ENCODE results near the gene WBP1.
"Not testable (repeated sequence)": the region's sequence is repeated elsewhere in the genome, so short reads cannot be mapped to it uniquely, and the experiment has no call there.

WBP1 gene

DNA sequence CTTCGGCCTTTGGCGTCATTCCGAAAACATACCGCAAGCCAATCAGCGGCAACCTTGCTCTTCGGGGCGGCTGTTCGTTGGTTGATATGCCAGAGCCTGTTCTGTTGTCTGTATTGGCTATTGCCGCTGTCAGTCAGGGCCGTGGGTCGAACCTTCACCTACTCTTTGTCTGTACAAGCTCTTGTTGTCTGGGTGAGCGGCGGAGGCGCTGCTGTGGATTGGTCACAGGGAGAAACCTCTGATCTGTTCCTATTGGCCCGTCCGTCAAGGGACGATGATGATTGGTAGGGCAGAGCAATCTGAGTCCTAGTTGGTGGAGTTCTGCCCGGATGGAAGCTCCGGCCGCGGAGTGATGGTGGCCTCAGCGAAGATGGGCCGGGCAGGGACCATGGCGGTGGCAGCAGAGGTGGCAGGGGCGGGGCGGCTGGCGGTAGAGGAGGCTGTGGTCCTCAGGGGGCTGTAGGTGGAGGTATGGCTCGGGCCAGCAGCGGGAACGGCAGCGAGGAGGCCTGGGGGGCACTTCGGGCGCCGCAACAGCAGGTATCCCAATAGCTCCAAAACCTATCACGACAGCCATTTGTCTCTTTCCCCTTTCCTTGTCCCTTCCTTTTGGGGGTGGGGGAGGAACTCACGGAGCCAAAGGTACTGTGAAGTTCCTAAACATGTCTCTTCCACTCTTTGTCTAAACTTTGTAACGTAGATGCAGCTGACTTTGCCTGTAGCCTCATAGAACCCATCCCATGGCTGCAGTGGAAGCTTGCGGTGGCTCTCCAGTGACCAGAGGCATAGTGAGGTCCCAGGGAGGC, at the start of gene WBP1:
Gene WBP1 (plus strand): TSS at position 307 of the 806 bp plus-strand sequence. CDS start 165 bp downstream, at position 472.
- peak; percentile 93 for DNase-seq

DNA sequence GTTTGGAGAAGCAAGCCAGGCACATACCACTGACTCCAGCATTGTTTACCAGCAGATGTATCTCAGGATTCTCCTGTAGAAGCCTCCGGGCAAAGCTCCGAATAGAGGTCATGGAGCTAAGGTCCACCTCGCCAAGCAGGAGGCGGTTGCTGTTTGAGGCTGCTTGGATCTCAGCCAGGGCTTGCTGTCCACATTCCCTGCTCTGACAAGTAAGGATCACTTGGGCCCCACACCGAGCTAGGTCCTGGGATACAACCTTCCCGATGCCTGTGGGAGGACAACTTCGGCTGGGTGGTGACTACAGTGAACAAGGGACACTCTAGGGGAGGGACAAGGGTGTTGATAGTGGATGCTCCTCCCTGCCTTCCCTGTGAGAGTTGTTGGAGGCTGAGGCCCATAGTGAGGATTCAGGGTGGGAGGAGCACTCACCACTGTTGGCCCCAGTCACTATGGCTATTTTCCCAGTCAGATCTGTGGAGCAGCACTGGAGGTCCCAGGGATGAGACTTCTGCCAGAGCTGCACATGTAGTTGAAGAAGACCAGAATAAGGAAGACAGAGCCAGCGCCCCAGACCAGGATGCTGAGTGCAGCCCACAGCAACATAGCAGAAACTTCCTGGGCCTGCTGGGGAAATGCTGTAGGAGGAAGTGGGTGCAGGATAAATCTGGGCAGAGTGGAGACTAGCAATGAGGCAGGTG, 45.1 kb upstream of the WBP1 start:
- DNase-seq: no peak

DNA sequence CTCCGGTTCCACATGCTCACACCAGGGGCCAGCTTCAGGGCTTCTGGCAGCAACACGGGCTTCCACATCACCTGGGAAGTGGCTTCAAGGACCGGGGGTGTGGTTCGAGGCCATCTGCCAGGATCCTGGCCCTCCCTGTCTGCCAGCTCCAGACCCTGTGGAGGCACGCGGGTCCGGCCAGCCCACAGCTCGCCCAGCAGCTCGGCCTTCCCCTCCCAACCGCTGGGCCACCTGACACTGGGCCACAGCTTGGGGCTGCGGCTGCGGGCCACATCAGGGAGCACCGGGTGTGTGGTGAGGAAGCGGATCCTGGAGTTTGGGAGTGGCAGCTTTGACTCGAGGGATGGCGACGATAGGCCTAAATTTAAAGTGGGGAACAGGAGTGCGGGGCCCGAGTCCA, 43.8 kb upstream of the WBP1 start:
- DNase-seq: no peak

DNA sequence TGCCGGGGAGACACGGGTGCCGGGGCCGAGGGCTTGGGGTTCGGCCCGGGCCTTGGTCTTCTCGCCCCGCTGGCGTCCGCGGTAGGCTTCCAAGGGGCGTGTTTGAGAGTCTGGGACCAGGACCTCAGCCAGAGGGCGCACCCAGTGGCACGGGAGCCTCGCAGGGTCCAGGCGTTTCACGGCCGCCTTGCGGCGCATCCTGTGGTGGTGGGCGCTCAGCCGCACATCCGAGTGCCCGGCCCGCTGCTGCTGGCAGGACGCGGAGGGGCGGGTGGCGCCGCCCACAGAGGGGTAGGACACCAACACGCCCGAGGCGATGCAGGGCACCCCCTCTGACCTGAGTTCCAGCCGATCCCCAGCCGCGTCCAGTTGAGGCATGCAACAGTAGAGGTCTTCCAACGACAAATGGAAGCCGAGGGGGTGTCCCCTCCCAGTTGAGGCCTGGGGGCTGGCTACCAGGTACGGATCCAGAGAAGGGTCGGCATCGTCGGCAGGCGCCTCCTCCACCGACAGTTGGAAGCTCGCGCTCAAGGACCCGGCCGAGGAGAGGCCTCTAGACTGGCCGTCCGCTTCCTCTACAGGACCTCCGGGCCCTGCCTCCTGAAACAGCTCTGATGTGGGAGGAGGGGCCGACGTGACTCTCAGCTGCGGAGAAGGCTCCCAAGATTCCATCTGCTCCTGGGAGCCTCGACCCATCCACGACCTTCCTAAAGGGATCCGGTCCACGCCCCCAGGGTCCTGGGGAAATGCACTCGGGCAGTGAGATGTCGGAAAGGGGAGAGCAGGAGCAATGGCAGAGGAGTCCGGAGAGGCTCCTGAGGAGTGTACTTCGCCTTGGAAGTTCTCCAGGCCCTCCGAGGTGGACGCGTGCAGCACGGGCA, 43.1 kb upstream of the WBP1 start:
- DNase-seq: no peak

DNA sequence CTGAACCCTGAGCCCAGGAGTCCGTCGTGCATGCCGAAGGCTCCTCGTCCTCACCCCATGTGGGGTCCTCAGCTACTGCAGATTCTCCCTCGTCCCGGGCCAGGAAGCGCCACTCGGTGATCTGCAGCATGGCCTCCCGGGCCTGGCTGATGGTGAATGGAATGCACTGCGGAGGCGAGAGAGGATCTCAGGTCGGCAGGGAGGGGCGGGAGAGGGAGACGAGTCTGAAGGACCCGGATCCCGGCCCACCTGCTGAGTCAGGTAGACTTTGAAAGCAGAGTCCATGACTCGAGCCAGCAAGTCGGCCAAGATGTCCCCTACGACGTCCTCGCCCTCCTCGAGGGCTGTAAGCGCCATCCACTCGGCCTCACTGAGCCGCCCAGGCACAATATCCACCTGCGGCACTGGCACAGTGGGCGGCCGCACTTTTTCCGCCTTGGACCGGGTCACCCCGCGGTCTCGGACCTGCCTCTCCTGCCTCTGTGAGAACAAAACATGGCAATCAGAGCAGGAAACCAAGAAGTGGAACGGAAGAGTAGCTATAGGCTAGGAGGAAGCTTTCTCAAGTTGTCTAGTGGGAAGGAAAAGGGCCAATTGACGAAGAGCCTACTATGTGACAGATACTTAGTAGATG, 42.4 kb upstream of the WBP1 start:
- no peak for DNase-seq

DNA sequence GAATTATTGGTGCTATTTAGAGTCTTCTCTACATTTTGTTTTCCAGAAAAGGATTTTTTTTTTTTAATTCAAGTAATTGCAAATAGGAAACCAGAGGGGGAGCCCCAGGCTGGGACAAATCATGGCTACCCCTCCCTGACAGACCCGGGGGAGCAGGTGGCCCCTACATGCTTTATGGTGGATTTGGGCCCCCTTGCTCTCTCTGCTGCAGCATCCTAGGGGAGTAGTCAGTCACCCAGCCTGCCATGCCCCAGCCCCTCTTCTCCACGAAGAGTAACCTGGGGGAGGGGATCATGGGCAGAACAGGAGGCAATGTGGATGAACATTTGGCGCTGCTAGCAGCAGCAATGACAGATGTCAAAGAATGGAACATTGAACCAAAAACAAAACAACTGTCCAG, 41.5 kb upstream of the WBP1 start:
- no peak for DNase-seq

DNA sequence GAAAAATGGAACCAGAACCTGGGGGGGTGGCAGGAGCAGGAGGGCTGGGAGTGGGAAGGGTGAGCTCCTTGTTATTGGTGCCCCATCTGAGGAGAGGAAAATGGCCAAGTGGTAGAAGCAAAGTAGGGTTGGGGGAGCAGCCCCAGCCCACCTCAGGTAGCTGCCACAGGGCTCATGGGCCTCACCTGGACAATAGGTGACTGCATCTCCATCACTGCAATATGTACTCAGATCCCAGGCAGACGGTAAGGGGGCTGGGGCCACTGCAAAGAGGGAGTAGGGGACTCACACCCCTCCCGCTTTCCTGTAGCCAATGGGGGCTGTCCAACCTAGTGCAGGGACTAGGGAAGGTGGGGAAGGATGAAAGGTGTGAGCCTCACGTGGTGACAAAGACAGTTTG, 41.0 kb upstream of the WBP1 start:
- DNase-seq: no peak

DNA sequence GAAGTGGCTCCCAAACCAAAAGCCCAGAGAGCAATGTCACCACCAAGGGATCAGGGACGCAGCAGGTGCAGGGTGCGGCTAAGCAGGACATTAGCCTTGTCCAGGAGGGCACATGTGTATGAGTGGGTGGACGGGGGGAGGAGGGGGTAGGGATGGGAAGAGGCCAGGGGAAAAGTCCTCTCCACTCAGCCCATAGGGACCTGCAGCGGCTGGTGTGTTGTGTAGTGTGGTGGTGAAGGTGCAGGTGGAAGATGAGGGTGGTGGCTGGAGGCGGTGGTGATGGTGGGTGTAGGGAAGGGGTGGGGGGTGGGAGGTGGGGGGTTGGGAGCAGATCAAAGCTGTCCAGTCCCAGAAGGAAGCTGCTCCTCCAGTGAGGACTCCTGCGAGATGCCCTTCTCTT, 40.5 kb upstream of the WBP1 start:
- DNase-seq: no peak

DNA sequence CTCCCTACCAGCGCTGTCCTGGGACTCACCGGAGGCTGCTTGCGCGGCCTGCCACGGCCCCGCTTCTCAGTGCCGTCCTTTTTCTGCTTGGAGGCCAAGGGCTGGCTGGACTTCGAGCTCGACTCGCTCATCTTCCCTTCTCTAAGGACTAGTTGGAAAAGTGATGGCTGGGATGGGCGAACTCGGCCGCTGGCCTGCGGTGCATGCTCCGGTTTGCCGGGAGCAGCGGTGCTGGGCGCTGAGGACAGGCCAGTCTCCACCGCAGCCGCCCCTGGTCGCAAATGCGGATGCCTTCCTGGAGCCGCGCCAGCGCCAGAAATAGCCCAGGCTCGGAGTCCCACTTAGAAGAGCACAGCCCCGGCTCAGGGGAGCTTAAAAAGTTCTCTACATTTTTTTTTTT, 39.9 kb upstream of the WBP1 start:
- DNase-seq: no peak

DNA sequence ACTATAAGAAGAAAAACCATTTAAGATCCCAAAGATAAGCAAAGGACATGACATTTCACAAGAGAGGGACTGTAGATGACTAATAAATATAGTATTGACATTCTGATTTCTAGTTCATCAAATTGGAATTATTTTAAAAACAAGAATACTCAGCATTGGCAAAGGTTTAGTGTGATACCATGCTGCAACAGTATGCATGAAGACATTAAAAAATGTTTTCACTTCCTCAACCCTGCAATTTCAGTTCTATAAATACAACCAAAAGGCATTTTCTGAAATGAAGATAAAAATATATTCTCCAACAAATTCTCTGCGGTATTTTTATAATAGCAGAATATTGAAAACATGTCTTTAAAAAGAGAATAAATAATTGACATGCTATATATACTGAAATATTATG, 38.9 kb upstream of the WBP1 start:
- no peak for DNase-seq

DNA sequence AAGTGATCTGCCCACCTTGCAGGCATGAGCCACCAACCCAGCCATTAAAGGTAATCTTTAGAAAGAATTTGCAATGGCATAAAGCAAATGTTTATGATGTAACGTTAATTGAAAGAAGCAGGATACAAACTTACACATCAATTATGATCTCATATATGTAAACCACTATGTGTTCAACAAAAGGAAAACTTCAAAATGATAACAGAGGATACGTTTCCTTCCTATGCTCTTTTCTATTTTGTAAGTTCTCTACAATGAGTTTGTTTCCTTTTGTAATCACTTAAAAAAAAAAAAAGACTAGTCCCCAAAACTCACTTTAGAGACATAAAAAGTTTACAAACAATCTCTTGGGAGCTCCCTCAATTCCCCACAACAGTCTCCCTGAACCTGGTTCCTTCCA, 38.2 kb upstream of the WBP1 start:
- DNase-seq: no peak

DNA sequence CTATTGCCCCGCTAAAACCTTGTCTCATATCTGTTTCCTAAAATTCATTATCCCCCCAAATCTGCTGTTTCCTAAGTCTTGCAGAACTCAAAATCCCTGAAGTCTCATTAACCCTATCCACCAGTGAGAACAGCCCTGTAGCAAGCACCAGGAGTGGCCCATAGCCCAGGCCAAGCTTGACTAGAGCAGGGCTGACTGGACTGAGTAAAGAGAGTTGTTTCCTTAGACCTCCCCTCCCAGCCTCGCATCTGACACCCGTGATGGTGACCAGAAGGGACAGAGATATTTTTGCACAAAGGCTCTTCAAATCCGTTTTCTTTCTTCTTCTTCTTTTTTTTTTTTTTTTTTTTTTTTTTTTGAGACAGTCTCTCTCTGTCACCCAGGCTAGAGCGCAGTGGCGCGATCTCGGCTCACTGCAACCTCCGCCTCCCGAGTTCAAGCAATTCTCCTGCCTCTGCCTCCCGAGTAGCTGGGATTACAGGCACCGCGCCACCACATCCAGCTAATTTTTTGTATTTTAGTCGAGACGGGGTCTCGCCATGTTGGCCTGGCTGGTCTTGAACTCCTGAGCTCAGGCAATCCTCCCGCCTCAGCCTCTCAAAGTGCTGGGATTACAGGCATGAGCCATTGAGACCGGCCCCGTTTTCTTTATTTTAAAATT, 37.7 kb upstream of the WBP1 start:
- DNase-seq: not testable (repeated sequence)

DNA sequence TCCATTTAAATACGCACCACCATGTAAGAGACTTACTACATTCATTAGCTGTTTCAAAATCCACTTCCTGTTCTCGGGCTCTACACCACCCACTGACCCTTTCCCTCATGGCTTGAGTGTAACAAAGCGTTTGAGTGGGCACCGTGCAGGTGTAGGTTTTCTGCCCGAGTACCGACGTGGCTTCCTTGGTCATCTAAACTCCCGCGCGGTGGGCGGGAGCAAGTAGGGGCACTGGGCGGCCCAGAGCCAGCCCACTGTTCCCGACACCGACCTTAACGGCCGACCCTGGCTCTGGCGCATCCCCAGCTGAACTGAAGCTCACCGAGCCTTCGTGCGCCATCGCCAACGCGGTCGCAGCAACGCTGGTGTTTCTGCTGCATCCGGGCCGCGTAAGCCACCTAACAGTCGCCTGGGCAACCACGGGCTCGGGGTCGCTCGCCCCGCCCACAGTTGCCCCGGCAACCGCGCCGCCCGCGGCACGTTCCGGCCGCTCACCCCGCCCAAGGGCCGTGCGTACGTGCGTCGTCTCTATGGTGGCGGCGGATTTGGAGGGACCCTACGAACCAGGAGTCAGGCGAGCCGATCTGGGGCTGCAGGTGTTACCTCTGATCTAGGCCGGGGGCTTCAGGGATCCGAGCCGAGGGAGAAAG, 36.9 kb upstream of the WBP1 start, which contains the start of the genes C2orf81 and WDR54:
Gene C2orf81 (minus strand): TSS at position 399 of the 650 bp plus-strand sequence. CDS start 59 bp downstream, at position 340.
Gene WDR54 (plus strand): TSS at position 510 of the 650 bp plus-strand sequence. CDS start 424 bp downstream, outside the sequence.
- peak; percentile 73 to 79 for DNase-seq

DNA sequence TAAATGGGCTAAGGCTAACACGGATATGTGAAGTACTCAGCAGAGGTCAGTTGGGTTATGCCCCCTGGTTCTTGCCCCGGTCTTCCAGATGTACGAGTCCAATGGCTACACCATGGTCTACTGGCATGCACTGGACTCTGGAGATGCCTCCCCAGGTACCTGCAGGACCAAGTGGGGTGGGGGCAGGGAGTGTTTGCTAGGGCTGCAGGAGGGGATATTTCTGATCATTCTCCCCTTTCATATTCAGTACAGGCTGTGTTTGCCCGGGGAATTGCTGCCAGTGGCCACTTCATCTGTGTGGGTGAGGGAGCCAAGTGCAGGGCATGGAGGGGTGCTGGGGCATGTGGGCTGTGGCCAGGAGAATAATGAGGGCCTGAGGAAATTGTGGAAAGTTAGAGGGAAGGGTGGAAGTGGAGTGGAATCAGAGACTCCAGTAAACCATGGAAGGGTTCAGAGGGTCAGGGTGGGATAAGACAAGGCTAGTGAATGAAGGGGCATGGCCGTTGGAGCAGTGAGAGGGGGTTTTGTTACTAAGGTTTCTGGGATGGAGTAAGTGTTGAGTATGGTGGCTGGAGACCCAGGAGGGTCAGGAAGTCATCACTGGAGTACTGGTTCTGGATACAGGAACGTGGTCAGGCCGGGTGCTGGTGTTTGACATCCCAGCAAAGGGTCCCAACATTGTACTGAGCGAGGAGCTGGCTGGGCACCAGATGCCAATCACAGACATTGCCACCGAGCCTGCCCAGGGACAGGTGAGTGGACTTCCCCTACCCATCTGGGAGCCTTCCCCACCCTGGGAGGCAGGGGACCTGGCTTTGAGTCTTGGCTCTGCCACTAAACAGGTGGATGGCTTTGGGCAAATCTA, 34.8 kb upstream of the WBP1 start:
- DNase-seq: no peak

DNA sequence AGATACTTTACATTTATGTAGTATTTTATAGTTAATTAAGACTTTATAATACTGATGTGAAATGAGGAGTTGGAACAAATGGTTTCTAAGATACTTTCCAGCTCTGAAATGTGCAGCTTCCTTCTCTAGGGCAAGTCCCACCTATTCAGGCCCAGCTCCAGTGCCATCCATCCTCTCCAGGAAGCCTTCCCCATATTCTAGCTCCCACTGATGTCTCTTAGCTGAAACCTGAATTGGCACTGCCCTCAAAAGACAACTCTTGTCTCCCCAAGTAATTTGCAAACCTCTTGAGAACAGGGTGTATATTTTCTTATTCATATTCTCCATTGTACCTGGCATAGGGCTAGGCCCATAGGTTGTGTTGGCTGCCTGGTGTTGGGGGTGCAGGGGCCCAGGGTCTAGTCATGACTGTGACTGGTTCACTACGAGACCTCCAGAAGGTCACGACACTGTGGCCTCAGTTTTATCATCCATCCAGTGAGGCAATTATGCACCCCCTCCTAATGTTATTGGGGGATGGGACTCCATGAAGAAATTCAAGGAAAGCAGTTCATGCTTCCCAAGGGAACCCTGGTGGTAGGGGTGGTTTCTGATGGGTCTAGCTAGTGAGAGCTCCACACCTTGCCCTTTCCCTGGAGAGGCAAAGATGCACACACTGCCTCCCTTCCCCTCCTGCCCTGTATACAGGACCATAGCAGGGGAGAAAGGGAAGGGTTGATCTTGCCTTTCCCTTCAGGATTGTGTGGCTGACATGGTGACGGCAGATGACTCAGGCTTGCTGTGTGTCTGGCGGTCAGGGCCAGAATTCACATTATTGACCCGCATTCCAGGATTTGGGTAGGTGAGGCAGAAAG, 33.9 kb upstream of the WBP1 start:
- DNase-seq: no peak

DNA sequence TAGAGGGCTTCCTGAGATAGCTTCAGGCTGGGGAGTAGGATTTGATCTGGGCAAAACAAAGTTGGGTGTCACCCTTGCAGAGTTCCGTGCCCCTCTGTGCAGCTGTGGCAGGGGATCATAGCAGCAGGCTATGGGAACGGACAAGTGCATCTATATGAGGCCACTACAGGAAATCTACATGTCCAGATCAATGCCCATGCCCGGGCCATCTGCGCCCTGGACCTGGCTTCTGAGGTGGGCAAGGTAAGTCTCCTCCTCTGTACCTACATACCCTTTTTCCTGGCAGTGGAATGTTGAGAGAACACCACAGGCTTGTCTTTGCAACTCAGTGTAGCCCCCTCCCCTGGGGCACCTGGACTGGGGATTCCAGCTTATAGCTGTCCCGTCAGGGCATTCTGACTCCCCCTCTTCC, 33.2 kb upstream of the WBP1 start:
- no peak for DNase-seq

DNA sequence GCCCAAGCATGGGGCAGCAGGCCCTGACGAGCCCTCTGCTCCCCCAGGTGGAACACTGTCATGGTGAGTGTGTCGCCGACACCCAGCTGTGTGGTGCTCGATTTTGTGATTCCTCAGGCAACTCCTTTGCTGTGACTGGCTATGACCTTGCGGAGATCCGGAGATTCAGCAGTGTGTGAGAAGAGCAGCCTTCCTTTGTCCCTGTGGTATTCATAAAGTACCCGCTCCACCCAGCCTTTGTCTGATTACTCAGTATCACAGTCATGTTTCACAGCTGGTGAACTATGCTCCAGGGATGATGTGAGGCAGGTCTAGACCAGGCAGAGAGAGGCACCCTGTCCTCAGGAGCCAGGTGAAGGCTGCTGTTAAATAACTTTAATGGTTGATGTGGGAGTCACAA, 32.7 kb upstream of the WBP1 start:
- DNase-seq: no peak

DNA sequence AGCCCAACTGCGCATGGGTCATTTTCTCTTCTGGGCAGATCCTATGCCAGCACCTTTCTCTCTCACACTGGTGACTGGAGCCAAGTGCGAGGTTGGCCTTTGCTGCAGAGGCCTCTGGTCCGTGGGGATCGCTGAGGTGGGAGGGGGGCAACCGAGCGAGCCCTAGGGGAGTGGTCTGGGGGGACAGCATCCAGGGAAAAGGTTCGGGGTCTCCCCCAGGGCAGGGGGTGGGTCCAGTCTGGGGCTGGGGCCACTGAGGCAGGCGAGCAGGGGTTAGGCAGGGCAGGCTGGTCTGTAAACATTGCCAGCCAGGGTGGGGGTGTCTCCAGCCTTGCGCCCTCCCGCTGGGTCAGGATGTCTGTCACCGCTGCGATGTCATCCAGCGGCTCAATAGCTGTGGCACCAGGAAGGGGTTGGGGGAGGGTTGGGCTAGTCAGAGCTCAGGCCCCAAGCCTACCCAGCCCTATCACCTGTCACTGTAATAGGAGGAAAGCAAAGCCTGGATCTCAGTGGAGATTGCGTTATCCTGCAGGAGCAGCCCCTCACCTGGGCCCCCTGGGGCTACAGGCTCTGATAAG, 32.0 kb upstream of the WBP1 start:
- DNase-seq: no peak

DNA sequence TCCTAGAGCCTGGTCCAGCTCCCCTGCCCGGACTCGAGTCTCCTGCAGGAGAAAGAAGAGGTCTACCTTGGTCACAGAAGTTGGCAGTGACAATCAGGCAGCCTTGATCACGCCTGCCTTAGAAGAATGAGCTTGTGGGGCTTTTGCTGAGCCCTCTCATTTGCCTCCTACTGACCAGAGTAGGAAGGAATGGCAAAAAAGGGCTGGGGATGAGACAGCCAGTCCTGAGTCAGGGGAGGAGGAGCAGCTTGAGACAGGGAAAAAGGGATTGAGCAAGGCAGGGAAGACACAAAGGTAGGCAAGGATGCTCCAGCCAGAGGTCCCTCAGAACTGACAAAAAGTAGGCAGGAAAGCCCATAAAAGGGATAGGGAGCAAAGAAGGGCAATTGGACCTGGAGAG, 30.7 kb upstream of the WBP1 start:
- DNase-seq: no peak
